ENCODE data around the gene NLRP12.
A peak's percentile ranks its signal among the peaks of the same experiment; 100 is the strongest.

NLRP12 gene

GRCh38 chr19:53823380-53824120 lies 564 bp downstream of the NLRP12 start:
- DNase-seq (ENCODE audit: low read depth) = no peak
- TF ChIP-seq, protein P1, sequence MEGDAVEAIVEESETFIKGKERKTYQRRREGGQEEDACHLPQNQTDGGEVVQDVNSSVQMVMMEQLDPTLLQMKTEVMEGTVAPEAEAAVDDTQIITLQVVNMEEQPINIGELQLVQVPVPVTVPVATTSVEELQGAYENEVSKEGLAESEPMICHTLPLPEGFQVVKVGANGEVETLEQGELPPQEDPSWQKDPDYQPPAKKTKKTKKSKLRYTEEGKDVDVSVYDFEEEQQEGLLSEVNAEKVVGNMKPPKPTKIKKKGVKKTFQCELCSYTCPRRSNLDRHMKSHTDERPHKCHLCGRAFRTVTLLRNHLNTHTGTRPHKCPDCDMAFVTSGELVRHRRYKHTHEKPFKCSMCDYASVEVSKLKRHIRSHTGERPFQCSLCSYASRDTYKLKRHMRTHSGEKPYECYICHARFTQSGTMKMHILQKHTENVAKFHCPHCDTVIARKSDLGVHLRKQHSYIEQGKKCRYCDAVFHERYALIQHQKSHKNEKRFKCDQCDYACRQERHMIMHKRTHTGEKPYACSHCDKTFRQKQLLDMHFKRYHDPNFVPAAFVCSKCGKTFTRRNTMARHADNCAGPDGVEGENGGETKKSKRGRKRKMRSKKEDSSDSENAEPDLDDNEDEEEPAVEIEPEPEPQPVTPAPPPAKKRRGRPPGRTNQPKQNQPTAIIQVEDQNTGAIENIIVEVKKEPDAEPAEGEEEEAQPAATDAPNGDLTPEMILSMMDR (IDR thresholded peaks at IDR 0.05; ENCODE audit: insufficient read depth, low read depth, low read length, missing control alignments) = no peak
- no peak overlapping the region for H3K4me3 ChIP-seq (ENCODE audit: low read length)

- peak; percentile 23 for DNase-seq (ENCODE audit: low read depth)
- no peak overlapping the region for H3K4me3 ChIP-seq (ENCODE audit: low read length)
- TF ChIP-seq, protein P1 (IDR thresholded peaks at IDR 0.05; ENCODE audit: insufficient read depth, low read depth, low read length, missing control alignments) = no peak
These were observed 4.3 kb downstream of the NLRP12 start for GRCh38 chr19:53819861-53820260.

GRCh38 chr19:53818756-53819155 lies 5.4 kb downstream of the NLRP12 start:
- TF ChIP-seq, protein P1 (IDR thresholded peaks at IDR 0.05; ENCODE audit: insufficient read depth, low read depth, low read length, missing control alignments) = no peak
- DNase-seq (ENCODE audit: low read depth) = no peak

GRCh38 chr19:53813996-53814395 lies 10.1 kb downstream of the NLRP12 start:
- DNase-seq (ENCODE audit: low read depth) = no peak
- no peak overlapping the region for H3K4me3 ChIP-seq (ENCODE audit: low read length)
- TF ChIP-seq, protein P1 (IDR thresholded peaks at IDR 0.05; ENCODE audit: insufficient read depth, low read depth, low read length, missing control alignments) = no peak

More at GRCh38 chr19:53818756-53819155, 5.4 kb downstream of the NLRP12 start:
- no peak overlapping the region for H3K4me3 ChIP-seq (ENCODE audit: low read length)

DNA sequence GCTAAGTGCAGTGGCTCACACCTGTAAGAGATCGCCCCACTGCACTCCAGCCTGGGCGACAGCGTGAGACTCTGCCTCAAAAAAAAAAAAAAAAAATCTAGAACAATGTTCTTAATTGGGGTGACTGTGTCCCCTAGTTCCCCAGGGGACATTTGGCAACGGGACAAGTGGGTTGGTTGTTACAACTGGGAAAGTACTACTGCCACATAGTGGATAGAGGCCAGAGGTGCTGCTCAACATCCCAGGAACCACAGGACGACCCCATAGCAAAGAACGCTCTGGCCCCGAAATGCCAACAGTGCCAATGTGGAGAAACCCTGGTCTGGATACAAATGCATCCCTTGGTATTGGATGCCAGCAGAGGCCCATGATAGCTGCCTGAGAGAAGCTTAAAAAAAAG lies 11.8 kb downstream of the NLRP12 start:
- DNase-seq (ENCODE audit: low read depth) = no peak
- TF ChIP-seq, protein P1 (IDR thresholded peaks at IDR 0.05; ENCODE audit: insufficient read depth, low read depth, low read length, missing control alignments) = no peak
- H3K4me3 ChIP-seq (ENCODE audit: low read length) = no peak overlapping the region

- TF ChIP-seq, protein P1 (IDR thresholded peaks at IDR 0.05; ENCODE audit: insufficient read depth, low read depth, low read length, missing control alignments) = no peak
- DNase-seq (ENCODE audit: low read depth) = no peak
- no peak overlapping the region for H3K4me3 ChIP-seq (ENCODE audit: low read length)
These were observed 13.2 kb downstream of the NLRP12 start for GRCh38 chr19:53810891-53811290.

GRCh38 chr19:53810187-53810546 lies 13.9 kb downstream of the NLRP12 start:
- TF ChIP-seq, protein P1 (IDR thresholded peaks at IDR 0.05; ENCODE audit: insufficient read depth, low read depth, low read length, missing control alignments) = no peak
- no peak for DNase-seq (ENCODE audit: low read depth)
- H3K4me3 ChIP-seq (ENCODE audit: low read length) = no peak overlapping the region

All from epithelial cell of esophagus (primary cell).